Measurements from ENCODE around the gene TRMT44.
"Not testable (repeated sequence)": the region's sequence is repeated elsewhere in the genome, so short reads cannot be mapped to it uniquely, and the experiment has no call there.

DNA sequence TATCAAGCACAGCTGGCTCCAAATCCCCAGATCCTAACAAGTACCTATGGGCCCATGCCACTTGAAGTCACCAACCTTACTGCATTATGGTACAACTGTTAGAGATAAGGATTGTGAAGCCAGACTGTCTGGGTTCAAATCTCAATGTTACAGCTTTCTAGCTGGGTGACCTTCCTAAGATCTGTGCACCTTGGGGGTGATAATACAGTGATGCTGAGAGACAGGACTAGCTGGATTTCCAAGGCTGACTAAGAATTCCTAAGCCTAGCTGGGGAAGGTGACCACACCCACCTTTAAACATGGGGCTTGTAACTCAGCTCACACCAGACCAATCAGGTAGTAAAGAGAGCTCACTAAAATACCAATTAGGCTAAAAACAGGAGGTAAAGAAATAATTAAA, 20.4 kb upstream of the TRMT44 start:
- TF ChIP-seq, protein P1, sequence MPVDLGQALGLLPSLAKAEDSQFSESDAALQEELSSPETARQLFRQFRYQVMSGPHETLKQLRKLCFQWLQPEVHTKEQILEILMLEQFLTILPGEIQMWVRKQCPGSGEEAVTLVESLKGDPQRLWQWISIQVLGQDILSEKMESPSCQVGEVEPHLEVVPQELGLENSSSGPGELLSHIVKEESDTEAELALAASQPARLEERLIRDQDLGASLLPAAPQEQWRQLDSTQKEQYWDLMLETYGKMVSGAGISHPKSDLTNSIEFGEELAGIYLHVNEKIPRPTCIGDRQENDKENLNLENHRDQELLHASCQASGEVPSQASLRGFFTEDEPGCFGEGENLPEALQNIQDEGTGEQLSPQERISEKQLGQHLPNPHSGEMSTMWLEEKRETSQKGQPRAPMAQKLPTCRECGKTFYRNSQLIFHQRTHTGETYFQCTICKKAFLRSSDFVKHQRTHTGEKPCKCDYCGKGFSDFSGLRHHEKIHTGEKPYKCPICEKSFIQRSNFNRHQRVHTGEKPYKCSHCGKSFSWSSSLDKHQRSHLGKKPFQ (CRISPR knock-in tag; IDR thresholded peaks at IDR 0.05; ENCODE audit: insufficient replicate concordance), result not testable (repeated sequence)
- TF ChIP-seq TARDBP (CRISPR knock-in tag; IDR thresholded peaks at IDR 0.05); FOXO1 (CRISPR knock-in tag; IDR thresholded peaks at IDR 0.05); ZNF773 (CRISPR knock-in tag; IDR thresholded peaks at IDR 0.05; ENCODE audit: borderline replicate concordance): not testable (repeated sequence)
- TF ChIP-seq, protein P2, sequence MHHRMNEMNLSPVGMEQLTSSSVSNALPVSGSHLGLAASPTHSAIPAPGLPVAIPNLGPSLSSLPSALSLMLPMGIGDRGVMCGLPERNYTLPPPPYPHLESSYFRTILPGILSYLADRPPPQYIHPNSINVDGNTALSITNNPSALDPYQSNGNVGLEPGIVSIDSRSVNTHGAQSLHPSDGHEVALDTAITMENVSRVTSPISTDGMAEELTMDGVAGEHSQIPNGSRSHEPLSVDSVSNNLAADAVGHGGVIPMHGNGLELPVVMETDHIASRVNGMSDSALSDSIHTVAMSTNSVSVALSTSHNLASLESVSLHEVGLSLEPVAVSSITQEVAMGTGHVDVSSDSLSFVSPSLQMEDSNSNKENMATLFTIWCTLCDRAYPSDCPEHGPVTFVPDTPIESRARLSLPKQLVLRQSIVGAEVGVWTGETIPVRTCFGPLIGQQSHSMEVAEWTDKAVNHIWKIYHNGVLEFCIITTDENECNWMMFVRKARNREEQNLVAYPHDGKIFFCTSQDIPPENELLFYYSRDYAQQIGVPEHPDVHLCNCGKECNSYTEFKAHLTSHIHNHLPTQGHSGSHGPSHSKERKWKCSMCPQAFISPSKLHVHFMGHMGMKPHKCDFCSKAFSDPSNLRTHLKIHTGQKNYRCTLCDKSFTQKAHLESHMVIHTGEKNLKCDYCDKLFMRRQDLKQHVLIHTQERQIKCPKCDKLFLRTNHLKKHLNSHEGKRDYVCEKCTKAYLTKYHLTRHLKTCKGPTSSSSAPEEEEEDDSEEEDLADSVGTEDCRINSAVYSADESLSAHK (CRISPR knock-in tag; IDR thresholded peaks at IDR 0.05; ENCODE audit: borderline replicate concordance), result not testable (repeated sequence)
- TF ChIP-seq, protein P3, sequence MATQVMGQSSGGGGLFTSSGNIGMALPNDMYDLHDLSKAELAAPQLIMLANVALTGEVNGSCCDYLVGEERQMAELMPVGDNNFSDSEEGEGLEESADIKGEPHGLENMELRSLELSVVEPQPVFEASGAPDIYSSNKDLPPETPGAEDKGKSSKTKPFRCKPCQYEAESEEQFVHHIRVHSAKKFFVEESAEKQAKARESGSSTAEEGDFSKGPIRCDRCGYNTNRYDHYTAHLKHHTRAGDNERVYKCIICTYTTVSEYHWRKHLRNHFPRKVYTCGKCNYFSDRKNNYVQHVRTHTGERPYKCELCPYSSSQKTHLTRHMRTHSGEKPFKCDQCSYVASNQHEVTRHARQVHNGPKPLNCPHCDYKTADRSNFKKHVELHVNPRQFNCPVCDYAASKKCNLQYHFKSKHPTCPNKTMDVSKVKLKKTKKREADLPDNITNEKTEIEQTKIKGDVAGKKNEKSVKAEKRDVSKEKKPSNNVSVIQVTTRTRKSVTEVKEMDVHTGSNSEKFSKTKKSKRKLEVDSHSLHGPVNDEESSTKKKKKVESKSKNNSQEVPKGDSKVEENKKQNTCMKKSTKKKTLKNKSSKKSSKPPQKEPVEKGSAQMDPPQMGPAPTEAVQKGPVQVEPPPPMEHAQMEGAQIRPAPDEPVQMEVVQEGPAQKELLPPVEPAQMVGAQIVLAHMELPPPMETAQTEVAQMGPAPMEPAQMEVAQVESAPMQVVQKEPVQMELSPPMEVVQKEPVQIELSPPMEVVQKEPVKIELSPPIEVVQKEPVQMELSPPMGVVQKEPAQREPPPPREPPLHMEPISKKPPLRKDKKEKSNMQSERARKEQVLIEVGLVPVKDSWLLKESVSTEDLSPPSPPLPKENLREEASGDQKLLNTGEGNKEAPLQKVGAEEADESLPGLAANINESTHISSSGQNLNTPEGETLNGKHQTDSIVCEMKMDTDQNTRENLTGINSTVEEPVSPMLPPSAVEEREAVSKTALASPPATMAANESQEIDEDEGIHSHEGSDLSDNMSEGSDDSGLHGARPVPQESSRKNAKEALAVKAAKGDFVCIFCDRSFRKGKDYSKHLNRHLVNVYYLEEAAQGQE (IDR thresholded peaks at IDR 0.05; ENCODE audit: borderline replicate concordance in 1 of 2, low read depth in 1 of 2, low read length in 2 of 2), result not testable (repeated sequence)
- TF ChIP-seq, protein P4, sequence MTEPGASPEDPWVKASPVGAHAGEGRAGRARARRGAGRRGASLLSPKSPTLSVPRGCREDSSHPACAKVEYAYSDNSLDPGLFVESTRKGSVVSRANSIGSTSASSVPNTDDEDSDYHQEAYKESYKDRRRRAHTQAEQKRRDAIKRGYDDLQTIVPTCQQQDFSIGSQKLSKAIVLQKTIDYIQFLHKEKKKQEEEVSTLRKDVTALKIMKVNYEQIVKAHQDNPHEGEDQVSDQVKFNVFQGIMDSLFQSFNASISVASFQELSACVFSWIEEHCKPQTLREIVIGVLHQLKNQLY (CRISPR knock-in tag; IDR thresholded peaks at IDR 0.05), result not testable (repeated sequence)
